Colon (tissue), 2 donors: ENCODE data around the gene SENP6.
"Not testable (repeated sequence)": the region's sequence is repeated elsewhere in the genome, so short reads cannot be mapped to it uniquely, and the experiment has no call there.

Experiments used
- FAIRE-seq: peaks from 2 replicates; lab custom pipeline; 2012; peaks lifted over from hg19 to GRCh38; lab: Jason Lieb, UNC
- donor health status: control.
- donor health status: control.

The SENP6 gene

GRCh38 chr6:75609639-75610590, 8.2 kb downstream of the SENP6 start:
- no peak for FAIRE-seq

GRCh38 chr6:75611011-75611701, 9.5 kb downstream of the SENP6 start:
- no peak for FAIRE-seq

- no peak for FAIRE-seq
These were observed 10.2 kb downstream of the SENP6 start for GRCh38 chr6:75611702-75612375.

GRCh38 chr6:75612434-75612833, 10.8 kb downstream of the SENP6 start:
- no peak for FAIRE-seq

GRCh38 chr6:75613056-75613501, 11.4 kb downstream of the SENP6 start:
- FAIRE-seq = peak; percentile 80

GRCh38 chr6:75618437-75618836, 16.8 kb downstream of the SENP6 start:
- FAIRE-seq = no peak

- FAIRE-seq = no peak
These were observed 17.7 kb downstream of the SENP6 start for GRCh38 chr6:75619230-75619899.

GRCh38 chr6:75620381-75621304, 19.0 kb downstream of the SENP6 start:
- FAIRE-seq = no peak

GRCh38 chr6:75621846-75622245, 20.2 kb downstream of the SENP6 start:
- FAIRE-seq = no peak

- no peak for FAIRE-seq
These were observed 21.8 kb downstream of the SENP6 start for GRCh38 chr6:75623491-75623890.

- no peak for FAIRE-seq
These were observed 22.7 kb downstream of the SENP6 start for GRCh38 chr6:75624335-75624734.

- no peak for FAIRE-seq
These were observed 23.3 kb downstream of the SENP6 start for GRCh38 chr6:75624988-75625387.

- no peak for FAIRE-seq
These were observed 24.9 kb downstream of the SENP6 start for GRCh38 chr6:75626561-75626960.

GRCh38 chr6:75627708-75628107, 26.0 kb downstream of the SENP6 start:
- not testable (repeated sequence) for FAIRE-seq

GRCh38 chr6:75631859-75632635, 30.4 kb downstream of the SENP6 start:
- FAIRE-seq = no peak

GRCh38 chr6:75633045-75633444, 31.4 kb downstream of the SENP6 start:
- FAIRE-seq = no peak

GRCh38 chr6:75642311-75642710, 40.6 kb downstream of the SENP6 start:
- no peak for FAIRE-seq

GRCh38 chr6:75643173-75643572, 41.5 kb downstream of the SENP6 start:
- no peak for FAIRE-seq

GRCh38 chr6:75656479-75656878, 54.8 kb downstream of the SENP6 start:
- no peak for FAIRE-seq

GRCh38 chr6:75657327-75657726, 55.6 kb downstream of the SENP6 start:
- no peak for FAIRE-seq
